Hematopoietic multipotent progenitor cell (in vitro differentiated cells): ENCODE results near the gene PCDHGC4. TPM values are rescaled to one million over a fixed set of nuclear protein-coding genes. Genes with fewer than 3 reads are reported as not detected.
A peak's percentile ranks its signal among the peaks of the same experiment; 100 is the strongest.

Experiments used
- DNase-seq, 3 donors: peaks; one replicate each; pipeline ENCODE4 v3.0.0-alpha.2; 2011 to 2015; ENCODE audit warnings: low read depth in 2 of 3, low spot score in 2 of 3
- total RNA-seq: library from RNA; depleted of rRNA; stranded (reverse); fragments of >200 nt; gene quantifications from one replicate; pipeline ENCODE4 v1.2.3, GENCODE V29; 2012

PCDHGC4 gene
- total RNA-seq, 1 donor: 0.54 TPM

DNA sequence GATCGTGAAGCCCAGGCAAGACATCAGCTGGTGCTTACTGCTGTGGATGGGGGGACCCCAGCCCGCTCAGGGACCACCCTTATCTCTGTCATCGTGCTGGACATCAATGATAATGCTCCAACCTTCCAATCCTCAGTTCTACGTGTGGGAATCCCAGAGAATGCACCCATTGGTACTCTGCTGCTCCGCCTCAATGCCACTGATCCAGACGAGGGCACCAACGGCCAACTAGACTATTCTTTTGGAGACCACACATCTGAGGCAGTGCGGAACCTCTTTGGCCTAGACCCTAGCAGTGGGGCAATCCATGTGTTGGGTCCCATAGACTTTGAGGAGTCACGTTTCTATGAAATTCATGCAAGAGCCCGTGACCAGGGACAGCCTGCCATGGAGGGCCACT lies 5.0 kb downstream of the PCDHGC4 start:
- DNase-seq: no peak

DNA sequence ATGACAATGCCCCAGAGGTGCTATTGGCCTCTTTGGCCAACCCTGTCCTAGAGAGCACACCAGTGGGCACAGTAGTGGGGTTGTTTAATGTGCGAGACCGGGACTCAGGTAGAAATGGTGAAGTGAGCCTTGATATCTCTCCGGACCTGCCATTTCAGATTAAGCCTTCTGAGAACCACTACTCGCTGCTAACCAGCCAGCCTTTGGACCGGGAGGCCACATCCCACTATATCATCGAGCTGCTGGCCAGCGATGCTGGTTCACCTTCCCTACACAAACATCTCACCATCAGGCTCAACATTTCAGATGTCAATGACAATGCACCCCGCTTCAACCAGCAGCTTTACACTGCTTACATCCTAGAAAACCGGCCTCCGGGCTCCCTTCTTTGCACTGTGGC lies 5.4 kb downstream of the PCDHGC4 start:
- DNase-seq: no peak

DNA sequence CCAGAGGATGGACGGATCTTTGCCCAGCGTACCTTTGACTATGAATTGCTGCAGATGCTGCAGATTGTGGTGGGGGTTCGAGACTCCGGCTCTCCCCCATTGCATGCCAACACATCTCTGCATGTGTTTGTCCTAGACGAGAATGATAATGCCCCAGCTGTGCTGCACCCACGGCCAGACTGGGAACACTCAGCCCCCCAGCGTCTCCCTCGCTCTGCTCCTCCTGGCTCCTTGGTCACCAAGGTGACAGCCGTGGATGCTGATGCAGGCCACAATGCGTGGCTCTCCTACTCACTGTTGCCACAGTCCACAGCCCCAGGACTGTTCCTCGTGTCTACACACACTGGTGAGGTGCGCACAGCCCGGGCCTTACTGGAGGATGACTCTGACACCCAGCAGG lies 5.9 kb downstream of the PCDHGC4 start:
- no peak for DNase-seq

DNA sequence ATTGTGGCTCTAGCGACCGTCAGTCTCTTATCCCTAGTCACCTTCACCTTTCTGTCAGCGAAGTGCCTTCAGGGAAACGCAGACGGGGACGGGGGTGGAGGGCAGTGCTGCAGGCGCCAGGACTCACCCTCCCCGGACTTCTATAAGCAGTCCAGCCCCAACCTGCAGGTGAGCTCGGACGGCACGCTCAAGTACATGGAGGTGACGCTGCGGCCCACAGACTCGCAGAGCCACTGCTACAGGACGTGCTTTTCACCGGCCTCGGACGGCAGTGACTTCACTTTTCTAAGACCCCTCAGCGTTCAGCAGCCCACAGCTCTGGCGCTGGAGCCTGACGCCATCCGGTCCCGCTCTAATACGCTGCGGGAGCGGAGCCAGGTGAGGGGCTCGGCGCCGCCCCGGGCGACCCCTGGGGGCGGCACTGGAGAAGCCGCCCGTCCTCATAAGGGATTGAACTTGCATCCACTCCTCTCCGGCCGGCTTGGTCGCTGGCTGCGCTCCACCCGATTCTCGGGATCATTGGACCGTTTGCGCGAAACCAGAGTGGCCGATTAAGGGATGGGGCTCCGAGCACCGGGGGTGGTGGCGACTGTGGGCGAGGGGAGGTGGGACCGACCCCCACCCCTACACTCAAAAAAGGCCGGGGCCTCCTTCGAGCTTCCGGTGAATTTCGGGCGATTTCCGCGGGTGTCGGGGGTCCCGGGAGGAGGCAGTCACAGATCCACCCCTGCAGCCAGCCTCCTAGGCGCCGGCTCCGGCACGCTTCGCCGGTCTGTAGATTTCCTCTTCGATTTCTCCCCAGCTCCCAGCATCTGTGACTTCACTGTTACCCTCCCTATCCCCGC lies 6.7 kb downstream of the PCDHGC4 start:
- DNase-seq: no peak

DNA sequence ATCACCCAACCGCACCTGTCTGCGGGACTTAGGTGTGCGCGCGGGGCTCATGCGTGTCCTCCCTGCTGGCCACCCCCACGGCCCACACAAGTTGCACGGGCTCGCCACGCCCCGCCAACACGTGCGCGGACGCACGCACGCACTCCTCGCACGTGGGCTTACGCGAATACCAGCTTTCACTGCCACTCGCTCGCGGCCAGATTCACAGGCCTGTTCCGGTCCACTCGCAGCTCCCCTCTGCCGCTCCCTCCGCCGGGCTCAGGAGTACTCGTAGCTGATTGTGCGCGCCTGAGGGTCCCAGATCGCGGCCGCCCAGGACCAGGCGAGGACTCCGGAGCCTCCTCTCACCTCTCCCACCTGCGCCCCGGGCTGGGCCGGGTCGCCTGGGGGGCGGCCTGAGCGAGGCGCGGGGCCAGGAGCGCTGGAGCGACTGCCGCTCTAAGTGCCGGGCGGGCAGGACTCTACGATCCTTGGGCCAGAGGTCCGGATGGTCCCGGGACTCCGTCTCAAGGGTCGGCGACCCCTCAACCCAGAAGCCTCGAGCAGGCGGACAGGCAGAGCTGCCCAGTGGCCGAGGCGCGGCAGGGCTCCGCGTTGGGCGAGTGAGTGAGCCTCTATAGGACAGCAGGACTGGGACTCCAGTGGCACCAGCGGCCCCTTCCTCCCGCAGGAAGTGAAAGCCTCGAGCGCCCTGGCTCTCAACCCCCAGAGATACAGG lies 7.5 kb downstream of the PCDHGC4 start:
- peak in 1 of 3 donors; percentile 50 for DNase-seq

DNA sequence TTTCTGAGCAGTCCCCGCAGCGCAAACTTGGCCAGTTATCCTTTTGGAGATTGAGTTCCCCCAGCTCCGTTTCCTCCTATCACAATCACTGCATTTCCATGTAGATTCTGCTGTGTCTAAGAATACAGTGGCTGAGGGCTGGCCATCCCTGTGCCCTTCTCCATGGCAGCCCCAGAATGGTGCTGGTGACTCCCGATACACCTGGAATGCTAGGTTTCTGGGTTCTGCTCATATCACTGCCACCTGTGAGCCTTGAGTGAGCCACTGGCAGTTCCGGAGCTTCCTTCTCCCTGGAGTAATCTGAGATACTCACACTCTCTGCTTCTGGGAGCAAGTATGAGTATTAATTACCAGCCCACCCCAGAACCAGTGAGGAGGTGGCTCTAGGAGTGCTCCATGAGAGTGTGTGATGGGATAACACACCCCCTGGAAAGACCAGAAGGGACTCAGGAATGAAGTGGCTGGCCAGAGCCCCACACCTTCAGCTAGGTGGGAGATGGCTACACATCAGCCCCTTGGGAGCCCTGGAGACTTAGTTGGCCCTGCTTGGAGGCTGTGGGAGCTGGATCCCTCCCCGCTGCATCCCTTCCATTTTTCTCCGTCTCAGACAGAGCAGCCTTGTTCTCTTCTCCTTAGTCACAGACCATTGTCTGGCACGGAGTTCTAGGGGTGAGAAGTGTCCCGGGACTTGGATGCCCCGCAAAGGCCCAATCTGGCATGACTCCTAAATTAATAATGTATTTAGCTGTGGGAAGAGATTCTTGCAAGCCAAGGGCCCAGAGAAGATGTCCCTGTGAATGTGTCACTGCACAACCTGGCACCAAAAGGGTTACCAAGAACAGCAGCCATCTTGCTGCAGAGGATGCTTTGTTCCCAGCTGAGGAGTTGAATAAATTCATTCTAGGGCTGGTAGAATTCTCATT lies 8.9 kb downstream of the PCDHGC4 start:
- no peak for DNase-seq

DNA sequence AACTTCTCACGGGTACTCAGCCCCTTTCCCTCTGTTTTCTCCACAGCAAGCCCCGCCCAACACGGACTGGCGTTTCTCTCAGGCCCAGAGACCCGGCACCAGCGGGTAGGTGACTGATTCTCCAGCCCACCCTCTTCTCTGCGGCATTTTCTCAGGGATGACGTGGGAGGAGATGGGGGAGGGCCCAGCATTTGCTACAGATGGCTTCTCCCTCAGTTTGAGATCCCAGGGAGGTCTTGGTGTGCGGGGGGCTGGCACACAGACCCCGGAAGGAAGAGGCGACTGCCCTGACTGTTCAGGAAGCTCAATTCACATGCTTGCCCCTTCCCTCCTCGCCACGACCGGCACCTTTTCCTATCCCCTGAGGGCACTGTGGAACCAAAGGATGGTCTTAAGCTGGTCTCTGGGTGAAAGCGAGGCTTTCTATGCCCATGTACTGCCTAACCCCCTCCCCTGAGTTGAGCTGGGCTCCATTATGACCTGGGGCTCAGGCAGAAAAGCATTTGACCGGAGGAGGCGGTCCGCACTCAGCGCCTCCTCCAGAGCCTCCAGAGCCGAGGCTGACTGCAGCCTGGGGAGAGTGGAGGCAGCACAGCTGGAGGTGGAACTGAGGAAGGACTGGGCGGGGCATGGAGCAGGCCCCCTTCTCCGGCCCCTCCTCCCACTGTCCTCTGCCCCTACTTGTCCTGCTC lies 10.1 kb downstream of the PCDHGC4 start:
- DNase-seq: no peak

DNA sequence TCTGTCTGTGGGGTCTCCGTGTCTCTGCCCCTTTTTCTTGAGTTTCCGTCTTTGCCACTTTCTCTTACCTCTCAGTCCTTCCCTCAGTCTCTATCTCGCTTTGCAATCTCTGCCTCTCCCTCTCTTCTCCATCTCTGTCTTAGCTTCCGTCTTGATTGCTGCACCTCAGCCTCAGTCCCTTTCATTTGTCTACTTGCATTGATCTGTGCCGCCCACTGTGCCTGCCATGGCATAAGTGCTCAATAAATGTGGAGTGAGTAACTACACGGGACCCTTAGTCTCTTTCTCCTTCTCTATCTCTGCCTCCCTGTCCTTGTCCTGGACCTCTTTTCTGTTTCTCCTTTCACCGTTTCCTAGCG lies 10.6 kb downstream of the PCDHGC4 start:
- DNase-seq: no peak

DNA sequence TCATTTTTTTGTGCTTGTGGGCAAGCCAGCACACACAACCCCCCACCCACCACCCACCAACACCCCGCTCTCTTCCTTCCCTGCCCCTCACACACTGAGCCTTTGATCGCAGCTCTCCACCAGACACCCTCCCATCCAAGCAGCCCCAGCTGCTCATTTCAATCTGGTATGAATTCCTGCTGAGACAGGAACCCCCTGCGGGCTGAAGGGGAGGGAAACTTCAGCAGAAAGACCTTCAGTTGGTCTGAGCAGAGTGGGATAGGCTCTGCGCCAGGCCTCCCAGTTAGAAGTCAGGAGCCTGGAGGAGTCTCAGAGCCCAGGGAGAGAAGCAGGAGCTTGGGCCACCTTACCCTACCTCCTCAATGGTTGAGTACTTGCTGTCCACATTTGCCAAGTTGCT lies 11.2 kb downstream of the PCDHGC4 start:
- no peak for DNase-seq

DNA sequence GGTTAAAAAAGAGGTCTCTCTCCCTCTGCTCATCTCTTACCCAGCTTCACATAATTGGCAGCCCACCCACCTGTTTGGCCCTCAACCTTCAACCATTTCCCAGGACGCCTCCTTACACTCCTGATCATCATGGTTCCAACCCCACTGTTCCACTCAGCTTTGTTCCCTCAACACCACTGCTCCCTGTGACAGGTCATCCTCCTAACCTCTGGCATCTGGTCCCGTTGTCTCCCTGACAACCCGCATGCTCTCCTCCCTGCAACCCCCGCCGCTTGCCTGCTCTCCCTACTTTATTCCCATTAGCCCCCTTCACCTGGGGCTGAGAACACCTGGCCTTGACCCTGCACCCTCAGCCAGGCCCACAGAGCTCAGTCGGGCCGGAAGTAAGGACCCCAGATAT lies 16.9 kb downstream of the PCDHGC4 start:
- no peak for DNase-seq

DNA sequence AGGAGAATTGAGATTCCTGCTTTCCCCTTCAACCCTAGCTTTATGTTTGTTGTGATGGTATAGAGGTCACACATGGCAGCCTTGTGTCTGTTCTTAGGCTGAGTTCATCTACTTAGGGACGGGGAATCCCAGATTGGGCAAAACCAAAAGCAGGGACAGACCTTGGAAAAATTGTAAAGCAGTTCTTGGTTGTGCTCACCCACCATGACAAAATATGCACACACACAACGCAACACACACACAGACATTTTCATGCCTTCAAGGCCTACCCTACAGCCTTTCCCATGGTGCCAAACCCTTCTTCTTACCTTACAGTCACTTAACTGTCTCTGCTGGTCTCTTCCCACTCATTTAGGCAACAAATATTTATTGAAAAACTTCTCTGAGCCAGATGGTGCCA lies 18.9 kb downstream of the PCDHGC4 start:
- no peak for DNase-seq

DNA sequence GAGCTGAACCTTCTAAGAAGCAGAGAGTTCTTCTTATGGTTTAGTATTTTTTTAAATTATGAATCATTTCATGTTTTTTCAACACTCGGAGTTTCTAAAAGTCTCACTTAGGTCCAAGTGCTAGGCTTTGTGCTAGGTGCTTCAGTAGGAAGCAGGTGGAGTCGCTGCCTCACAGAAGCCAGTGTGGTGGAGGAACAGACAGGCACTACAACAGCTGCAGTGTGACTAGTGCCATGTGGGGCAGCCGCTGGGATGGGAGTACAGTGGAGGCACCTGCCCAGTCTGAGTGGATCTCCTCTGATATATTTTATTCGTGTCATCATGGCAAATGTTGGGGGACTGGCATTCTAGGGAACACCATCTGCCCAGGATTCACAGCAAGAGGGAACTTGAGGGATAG lies 19.4 kb downstream of the PCDHGC4 start:
- no peak for DNase-seq

DNA sequence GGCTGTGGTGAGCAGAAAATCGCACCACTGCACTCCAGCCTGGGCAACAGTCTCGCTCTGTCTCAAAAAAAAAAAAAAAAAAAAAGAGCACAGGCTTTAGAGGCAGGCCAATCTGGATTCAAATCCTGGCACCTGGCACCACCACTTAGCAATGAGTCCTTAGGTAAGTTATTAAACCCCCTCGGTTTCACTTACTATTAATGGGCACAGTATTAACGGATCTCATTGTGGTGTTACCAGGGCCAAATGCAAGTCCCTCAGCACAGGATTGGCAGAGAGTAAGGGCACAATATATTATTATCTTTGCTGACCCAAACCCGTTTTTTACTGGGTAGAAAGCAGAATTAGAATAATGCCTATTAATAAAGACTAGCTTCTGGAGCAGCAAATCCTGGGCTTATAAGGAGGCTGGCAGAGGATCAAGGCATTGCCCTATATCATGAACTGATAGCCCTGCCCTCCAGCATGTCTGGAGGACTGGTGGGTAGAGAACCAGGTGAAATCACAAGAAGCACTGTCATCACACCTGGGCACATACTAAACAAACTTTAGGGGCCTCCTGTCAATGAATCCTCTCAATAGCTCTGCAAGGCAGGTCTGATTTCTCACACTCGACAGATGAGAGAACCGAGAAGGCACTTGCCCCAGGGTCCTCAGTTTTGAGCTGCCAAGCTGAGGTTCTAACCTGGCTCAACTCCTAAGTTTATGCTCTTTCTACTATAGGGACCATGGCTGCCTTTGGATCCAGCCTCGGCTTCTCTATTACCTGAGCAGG lies 21.7 kb downstream of the PCDHGC4 start:
- DNase-seq: no peak

DNA sequence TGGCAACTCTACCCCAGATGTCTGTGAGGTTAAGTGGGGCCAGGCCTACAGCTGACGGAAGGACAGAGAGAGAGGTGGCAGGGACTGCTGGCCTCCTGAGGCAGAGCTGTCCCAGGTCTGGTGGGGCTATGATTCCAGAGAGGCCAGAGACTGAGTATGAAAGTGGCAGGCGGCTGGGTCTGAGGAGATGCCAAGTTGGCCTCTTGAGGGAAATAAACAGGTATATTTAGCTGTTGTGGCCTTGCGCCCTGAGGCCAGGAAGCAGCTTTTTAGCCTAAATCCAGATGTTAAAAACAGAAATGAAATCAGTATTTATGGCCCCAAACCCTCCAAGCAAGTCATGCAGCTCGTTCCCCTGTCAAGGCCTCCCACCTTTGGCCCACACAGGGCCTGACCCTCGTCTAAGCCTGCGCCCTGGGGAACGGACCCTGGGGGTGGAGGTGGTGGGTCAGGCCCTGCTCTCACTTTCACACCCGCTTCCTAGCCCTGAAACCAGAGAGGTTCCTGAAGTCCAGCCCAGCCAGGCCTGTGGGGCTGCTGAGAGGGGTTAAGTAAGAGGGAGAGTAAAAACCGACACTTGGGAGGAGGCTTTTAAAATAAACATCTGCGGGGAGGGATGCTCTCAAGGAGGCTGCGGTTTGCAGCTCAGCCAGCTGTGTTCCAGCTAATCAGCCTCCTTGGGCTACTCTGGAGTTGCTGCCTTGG lies 22.7 kb downstream of the PCDHGC4 start:
- no peak for DNase-seq

DNA sequence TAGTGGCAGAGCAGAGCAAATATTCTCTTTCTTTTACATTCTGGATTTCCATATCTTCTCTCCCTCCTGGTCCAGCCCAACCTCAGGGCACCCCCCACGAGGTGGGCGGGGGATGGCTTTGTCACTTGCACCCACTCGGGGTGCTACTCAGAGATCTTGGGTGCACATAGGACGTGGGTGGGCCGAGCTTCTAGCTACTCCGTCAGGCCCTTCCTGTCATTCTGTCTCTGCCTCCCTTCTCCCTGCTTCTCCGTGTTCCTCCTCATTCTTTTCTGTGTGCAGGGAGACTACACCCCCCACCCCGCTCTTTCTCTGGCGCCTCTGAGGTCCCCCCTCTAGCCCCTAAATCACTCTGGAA lies 23.6 kb downstream of the PCDHGC4 start:
- no peak for DNase-seq

DNA sequence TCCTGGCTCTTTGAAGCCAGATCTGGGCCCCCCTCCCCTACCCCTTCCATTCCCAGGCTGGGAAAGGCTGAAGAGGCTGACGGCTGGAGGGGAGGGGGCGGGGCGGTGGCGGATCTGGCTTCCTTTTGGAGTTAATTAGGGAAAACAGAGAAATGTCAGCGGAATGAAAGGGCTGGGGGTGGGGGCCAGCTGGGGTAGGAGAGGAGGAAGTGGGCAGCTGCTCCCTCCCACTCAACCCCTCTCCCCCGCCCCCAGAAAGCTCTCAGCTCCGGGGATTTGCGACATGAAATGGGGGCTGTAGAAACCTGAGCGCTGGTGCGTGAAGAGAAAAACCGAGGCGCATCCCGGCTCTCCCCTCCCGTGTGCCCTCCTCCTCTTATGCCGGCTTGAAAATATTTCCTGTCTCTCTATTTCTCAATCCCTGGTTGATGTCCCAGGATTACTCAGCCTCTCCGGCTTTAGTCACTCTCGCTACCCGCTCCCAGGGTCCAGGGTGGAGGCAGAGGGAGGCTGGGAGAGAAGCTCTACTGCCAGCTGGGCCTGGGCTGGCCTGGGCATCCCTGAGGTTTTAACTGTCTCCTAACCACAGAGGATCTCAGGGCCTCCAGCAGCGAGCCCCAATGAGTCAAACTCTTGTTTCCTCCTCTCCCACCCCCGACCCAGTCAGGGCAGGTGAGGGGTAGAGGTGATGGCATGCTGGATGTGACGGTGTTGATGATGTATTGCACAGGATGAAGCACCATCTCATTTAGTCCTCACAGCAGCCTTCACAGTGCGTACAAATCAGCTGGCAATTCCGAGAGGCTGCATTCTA lies 24.2 kb downstream of the PCDHGC4 start:
- no peak for DNase-seq

DNA sequence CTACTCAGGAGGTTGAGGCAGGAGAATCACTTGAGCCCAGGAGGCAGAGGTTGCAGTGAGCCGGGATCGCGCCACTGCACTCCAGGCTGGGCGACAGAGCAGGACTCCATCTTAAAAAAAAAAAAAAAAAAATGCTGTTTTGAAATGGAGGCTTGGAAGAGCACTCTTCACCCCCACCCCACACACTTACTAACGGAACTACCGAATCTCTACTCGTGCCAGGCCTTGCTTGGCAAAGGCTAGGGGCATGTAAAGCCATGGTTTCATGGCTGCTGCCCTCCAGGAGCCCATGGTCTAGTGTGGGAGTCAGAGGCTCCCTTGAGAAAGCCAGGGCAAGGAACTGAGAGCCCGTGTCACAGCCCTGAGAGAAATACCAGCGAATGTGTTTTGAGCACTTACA lies 25.3 kb downstream of the PCDHGC4 start:
- DNase-seq: no peak

DNA sequence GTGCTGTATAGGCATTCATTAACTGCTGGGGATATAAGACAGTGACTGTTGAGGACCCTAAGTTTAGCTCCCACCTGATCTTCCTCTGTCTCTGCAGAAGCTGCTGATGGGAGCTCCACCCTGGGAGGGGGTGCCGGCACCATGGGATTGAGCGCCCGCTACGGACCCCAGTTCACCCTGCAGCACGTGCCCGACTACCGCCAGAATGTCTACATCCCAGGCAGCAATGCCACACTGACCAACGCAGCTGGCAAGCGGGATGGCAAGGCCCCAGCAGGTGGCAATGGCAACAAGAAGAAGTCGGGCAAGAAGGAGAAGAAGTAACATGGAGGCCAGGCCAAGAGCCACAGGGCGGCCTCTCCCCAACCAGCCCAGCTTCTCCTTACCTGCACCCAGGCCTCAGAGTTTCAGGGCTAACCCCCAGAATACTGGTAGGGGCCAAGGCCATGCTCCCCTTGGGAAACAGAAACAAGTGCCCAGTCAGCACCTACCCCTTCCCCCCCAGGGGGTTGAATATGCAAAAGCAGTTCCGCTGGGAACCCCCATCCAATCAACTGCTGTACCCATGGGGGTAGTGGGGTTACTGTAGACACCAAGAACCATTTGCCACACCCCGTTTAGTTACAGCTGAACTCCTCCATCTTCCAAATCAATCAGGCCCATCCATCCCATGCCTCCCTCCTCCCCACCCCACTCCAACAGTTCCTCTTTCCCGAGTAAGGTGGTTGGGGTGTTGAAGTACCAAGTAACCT lies 26.2 kb downstream of the PCDHGC4 start:
- no peak for DNase-seq
